ENCODE measurements around the gene DNAJC8.

DNA sequence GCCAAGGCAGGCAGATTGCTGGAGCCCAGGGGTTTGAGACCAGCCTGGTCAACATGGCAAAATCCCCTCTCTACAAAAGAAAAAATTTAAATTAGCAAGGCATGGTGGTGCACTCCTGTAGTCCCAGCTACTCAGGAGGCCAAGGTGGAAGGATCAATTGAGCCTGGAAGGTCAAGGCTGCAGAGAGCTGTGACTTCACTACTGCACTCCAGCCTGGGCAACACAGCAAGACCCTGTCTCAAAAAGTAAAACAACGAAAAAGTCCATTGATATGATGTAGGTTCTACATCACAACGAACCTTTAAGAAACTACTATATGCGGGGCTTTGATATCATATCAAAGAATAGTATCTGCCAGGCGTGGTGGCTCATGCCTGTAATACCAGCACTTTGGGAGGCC, 77.2 kb downstream of the DNAJC8 start:
- TF ChIP-seq, protein P1, sequence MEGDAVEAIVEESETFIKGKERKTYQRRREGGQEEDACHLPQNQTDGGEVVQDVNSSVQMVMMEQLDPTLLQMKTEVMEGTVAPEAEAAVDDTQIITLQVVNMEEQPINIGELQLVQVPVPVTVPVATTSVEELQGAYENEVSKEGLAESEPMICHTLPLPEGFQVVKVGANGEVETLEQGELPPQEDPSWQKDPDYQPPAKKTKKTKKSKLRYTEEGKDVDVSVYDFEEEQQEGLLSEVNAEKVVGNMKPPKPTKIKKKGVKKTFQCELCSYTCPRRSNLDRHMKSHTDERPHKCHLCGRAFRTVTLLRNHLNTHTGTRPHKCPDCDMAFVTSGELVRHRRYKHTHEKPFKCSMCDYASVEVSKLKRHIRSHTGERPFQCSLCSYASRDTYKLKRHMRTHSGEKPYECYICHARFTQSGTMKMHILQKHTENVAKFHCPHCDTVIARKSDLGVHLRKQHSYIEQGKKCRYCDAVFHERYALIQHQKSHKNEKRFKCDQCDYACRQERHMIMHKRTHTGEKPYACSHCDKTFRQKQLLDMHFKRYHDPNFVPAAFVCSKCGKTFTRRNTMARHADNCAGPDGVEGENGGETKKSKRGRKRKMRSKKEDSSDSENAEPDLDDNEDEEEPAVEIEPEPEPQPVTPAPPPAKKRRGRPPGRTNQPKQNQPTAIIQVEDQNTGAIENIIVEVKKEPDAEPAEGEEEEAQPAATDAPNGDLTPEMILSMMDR (conservative IDR thresholded peaks at IDR 0.05 in 1 of 2, IDR thresholded peaks at IDR 0.05 in 1 of 2; ENCODE audit: extremely low read depth in 1 of 2, insufficient read depth in 1 of 2, low read depth in 1 of 2, low read length in 2 of 2) = no peak
- no peak for TF ChIP-seq EZH2 (IDR thresholded peaks at IDR 0.05; ENCODE audit: borderline replicate concordance, low read length)

All from mammary epithelial cell (primary cell).